Spinal cord (tissue), 10 donors: ENCODE data around the gene LCE1B. TPM values are rescaled to one million over a fixed set of nuclear protein-coding genes. Genes with fewer than 3 reads are reported as not detected.

Source experiments
- DNase-seq, 6 donors: peaks; one replicate each; pipeline versions ENCODE4 v3.0.0 to v3.0.0-alpha.2; 2013 to 2015; ENCODE audit warnings: low spot score in 6 of 6, low read depth in 4 of 6
- H3K27ac ChIP-seq: one replicate; pipeline ENCODE4 v1.5.1; 2013; ENCODE audit warnings: low read depth, low read length, control low read depth
- H3K27me3 ChIP-seq: one replicate; pipeline ENCODE4 v1.6.1; 2013; ENCODE audit warnings: low read length; ENCODE audit not compliant: control insufficient read depth, insufficient read depth
- H3K36me3 ChIP-seq: one replicate; pipeline ENCODE4 v1.6.1; 2013; ENCODE audit warnings: low read length; ENCODE audit not compliant: control insufficient read depth, insufficient read depth
- H3K4me1 ChIP-seq: one replicate; pipeline ENCODE4 v1.6.1; 2013; ENCODE audit warnings: low read length; ENCODE audit not compliant: control insufficient read depth, insufficient read depth
- H3K4me3 ChIP-seq: one replicate; pipeline ENCODE4 v1.5.1; 2013; ENCODE audit warnings: low read depth, low read length, control low read depth
- H3K9me3 ChIP-seq: one replicate; pipeline ENCODE4 v1.6.1; 2013; ENCODE audit warnings: low read length; ENCODE audit not compliant: control insufficient read depth, insufficient read depth
- WGBS: methylation state at CpG from one replicate; pipeline ENCODE4 v1.1.5; 2013; ENCODE audit warnings: missing lambda C conversion rate; ENCODE audit not compliant: insufficient coverage; 5-methylcytosine and 5-hydroxymethylcytosine counted together
- polyA plus RNA-seq, 2 donors: library from polyadenylated mRNA; unstranded; fragments of 120-200 nt; gene quantifications; one replicate each; pipeline ENCODE4 v1.2.1, GENCODE V29; 2013; ENCODE audit not compliant: insufficient read length in 2 of 2
- total RNA-seq, 2 donors: library from RNA; depleted of rRNA in 1 of 2; stranded (reverse); fragments of 120-200 nt in 1 of 2; fragments of >200 nt in 1 of 2; gene quantifications; one replicate each; pipeline versions ENCODE4 v1.2.3 to v1.2.4, GENCODE V29; 2013 to 2014
- donor health status: healthy.

LCE1B gene
- total and polyA plus RNA-seq, 4 donors, result not detected

GRCh38 chr1:152855661-152856060 lies 43.9 kb downstream of the LCE1B start:
- H3K4me3 ChIP-seq, result no peak overlapping the region
- no peaks in the 10 kb centered on the region for H3K27me3 ChIP-seq
- H3K9me3 ChIP-seq, result no peaks in the 10 kb centered on the region
- 60% methylated on average over 2 of the region's 2 CpGs for WGBS
- H3K4me1 ChIP-seq, result no peaks in the 10 kb centered on the region
- no peaks in the 10 kb centered on the region for H3K36me3 ChIP-seq
- DNase-seq, result no peak
- no peak overlapping the region for H3K27ac ChIP-seq

DNA sequence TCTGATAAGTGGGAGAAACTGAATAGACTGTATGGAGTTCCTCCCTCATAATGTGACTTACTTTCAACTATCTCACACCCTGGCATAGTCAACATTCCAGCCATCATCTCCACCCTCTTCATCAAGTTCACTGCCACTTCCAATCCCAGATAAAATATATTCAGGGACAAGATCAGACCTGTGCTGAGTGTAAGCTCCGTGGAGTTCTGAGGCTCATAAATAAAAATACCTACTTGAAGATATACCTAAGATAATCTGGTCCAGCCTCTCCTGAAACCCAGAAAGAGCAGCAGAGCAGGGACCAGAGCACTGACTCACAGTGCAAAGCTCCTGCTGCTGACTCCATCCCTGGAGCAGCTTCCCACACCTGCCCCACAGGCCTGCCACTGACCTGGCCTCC lies 46.3 kb downstream of the LCE1B start:
- WGBS, result no CpG with 5 or more reads among the region's 1 CpG
- no peak overlapping the region for H3K4me3 ChIP-seq
- no peaks in the 10 kb centered on the region for H3K4me1 ChIP-seq

GRCh38 chr1:152859696-152860095 lies 47.9 kb downstream of the LCE1B start, which contains the start of gene LCE7A:
TSS of gene LCE7A (plus strand) at chr1:152859996. CDS start at chr1:152860698, 702 bp downstream.
- Histone ChIP-seq H3K27ac (no peak within 1 kb of the TSS), H3K27me3 (no peaks in the 10 kb centered on the region), H3K9me3 (no peaks in the 10 kb centered on the region), H3K36me3 (no peaks in the 10 kb centered on the region), H3K4me3 (no peak within 1 kb of the TSS), H3K4me1 (no peaks in the 10 kb centered on the region)
- DNase-seq, result no peak
- 93% methylated on average over 3 of the region's 3 CpGs for WGBS

More for the DNA sequence above, 46.3 kb downstream of the LCE1B start:
- Histone ChIP-seq H3K27ac (no peak overlapping the region), H3K9me3 (no peaks in the 10 kb centered on the region), H3K36me3 (no peaks in the 10 kb centered on the region), H3K27me3 (no peaks in the 10 kb centered on the region)
- DNase-seq, result no peak

DNA sequence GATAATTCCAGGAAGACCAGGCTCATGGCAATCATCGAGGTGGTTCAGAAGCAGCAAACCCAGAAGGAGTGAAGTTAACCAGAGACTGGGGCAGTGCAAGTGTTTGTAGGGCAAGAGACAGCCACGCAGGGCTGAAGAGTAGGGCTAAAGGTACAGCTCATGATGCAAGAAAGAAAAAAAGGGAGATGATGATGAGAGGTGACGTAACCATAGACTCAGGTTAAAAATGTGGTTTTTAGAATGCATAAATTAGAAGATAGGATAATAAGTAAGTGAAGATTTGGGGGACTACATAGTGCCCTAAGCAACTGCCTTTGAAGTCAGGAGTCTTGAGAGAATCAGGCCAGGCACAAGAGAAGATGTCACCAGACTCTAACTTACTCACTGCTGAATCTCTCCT lies 48.4 kb downstream of the LCE1B start:
- H3K4me3 ChIP-seq, result no peak overlapping the region
- no peaks in the 10 kb centered on the region for H3K4me1 ChIP-seq
- no peaks in the 10 kb centered on the region for H3K9me3 ChIP-seq
- H3K27me3 ChIP-seq, result no peaks in the 10 kb centered on the region
- no peaks in the 10 kb centered on the region for H3K36me3 ChIP-seq
- no peak for DNase-seq
- no peak overlapping the region for H3K27ac ChIP-seq
- WGBS, result 80% methylated on average over 3 of the region's 3 CpGs

DNA sequence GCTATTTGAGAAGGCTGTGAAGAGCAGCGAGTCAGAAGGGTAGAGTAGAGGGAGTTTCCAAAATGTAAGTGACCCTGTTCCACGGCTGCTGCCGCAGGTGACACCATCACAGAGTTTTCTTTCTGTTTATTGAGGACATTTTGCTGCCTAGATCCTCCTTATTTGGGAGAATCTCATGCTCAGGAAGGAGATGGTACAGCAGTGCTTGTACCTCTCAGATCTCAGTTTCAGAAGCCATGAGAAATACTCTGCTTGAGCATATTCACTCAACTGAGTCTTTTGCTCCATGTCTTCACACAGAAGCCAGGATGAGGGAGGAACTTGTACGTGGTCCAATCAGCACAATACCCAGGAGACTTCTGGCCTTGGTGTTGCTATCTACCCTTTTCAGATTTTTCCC lies 49.6 kb downstream of the LCE1B start:
- no peak for DNase-seq
- WGBS, result 76% methylated on average over 3 of the region's 4 CpGs
- no peaks in the 10 kb centered on the region for H3K4me1 ChIP-seq
- H3K36me3 ChIP-seq, result no peaks in the 10 kb centered on the region
- no peak overlapping the region for H3K4me3 ChIP-seq
- no peak overlapping the region for H3K27ac ChIP-seq
- H3K9me3 ChIP-seq, result no peaks in the 10 kb centered on the region
- no peaks in the 10 kb centered on the region for H3K27me3 ChIP-seq

Other genes starting within 250 kb of the LCE1B start
- gene LCE3E, start 245.2 kb upstream of the LCE1B start, total RNA-seq, result not detected
- not detected for gene LCE3E, start 245.2 kb upstream of the LCE1B start, polyA plus RNA-seq
- not detected for gene LCE3D, start 231.5 kb upstream of the LCE1B start, total RNA-seq
- gene LCE3D, start 231.5 kb upstream of the LCE1B start, polyA plus RNA-seq, result not detected
- not detected for gene LCE3C, start 211.7 kb upstream of the LCE1B start, total RNA-seq
- not detected for gene LCE3C, start 211.7 kb upstream of the LCE1B start, polyA plus RNA-seq
- not detected for gene LCE3B, start 198.2 kb upstream of the LCE1B start, total RNA-seq
- gene LCE3B, start 198.2 kb upstream of the LCE1B start, polyA plus RNA-seq, result not detected
- gene LCE3A, start 188.9 kb upstream of the LCE1B start, total RNA-seq, result not detected
- not detected for gene LCE3A, start 188.9 kb upstream of the LCE1B start, polyA plus RNA-seq
- not detected for gene LCE2D, start 148.6 kb upstream of the LCE1B start, total RNA-seq
- not detected for gene LCE2D, start 148.6 kb upstream of the LCE1B start, polyA plus RNA-seq
- gene LCE2C, start 136.7 kb upstream of the LCE1B start, total RNA-seq, result not detected
- not detected for gene LCE2C, start 136.7 kb upstream of the LCE1B start, polyA plus RNA-seq
- not detected for gene LCE2B, start 125.8 kb upstream of the LCE1B start, total RNA-seq
- gene LCE2B, start 125.8 kb upstream of the LCE1B start, polyA plus RNA-seq, result not detected
- not detected for gene LCE2A, start 113.6 kb upstream of the LCE1B start, total RNA-seq
- gene LCE2A, start 113.6 kb upstream of the LCE1B start, polyA plus RNA-seq, result not detected
- gene LCE4A, start 103.8 kb upstream of the LCE1B start, total RNA-seq, result not detected
- not detected for gene LCE4A, start 103.8 kb upstream of the LCE1B start, polyA plus RNA-seq
- gene KPRP, start 53.9 kb upstream of the LCE1B start, total RNA-seq, result not detected
- gene KPRP, start 53.9 kb upstream of the LCE1B start, polyA plus RNA-seq, result not detected
- not detected for gene LCE1F, start 36.8 kb upstream of the LCE1B start, total RNA-seq
- gene LCE1F, start 36.8 kb upstream of the LCE1B start, polyA plus RNA-seq, result not detected
- not detected for gene LCE1E, start 25.7 kb upstream of the LCE1B start, total RNA-seq
- gene LCE1E, start 25.7 kb upstream of the LCE1B start, polyA plus RNA-seq, result not detected
- not detected for gene LCE1D, start 15.2 kb upstream of the LCE1B start, total RNA-seq
- under 1 TPM in 1 of 2 donors, not detected in 1; 0.39 TPM for gene LCE1D, start 15.2 kb upstream of the LCE1B start, polyA plus RNA-seq
- gene LCE1C, start 5.3 kb upstream of the LCE1B start, total RNA-seq, result not detected
- not detected for gene LCE1C, start 5.3 kb upstream of the LCE1B start, polyA plus RNA-seq
- not detected for gene LCE1A, start 15.5 kb downstream of the LCE1B start, total RNA-seq
- gene LCE1A, start 15.5 kb downstream of the LCE1B start, polyA plus RNA-seq, result not detected
- not detected for gene LCE6A, start 30.9 kb downstream of the LCE1B start, total RNA-seq
- gene LCE6A, start 30.9 kb downstream of the LCE1B start, polyA plus RNA-seq, result not detected
- not detected for gene LCE7A, start 48.0 kb downstream of the LCE1B start, total RNA-seq
- gene LCE7A, start 48.0 kb downstream of the LCE1B start, polyA plus RNA-seq, result not detected
- not detected for gene SMCP, start 66.4 kb downstream of the LCE1B start, total RNA-seq
- not detected for gene SMCP, start 66.4 kb downstream of the LCE1B start, polyA plus RNA-seq
- not detected for gene IVL, start 96.6 kb downstream of the LCE1B start, total RNA-seq
- not detected for gene IVL, start 96.6 kb downstream of the LCE1B start, polyA plus RNA-seq
- gene SPRR5, start 135.2 kb downstream of the LCE1B start, total RNA-seq, result not detected
- gene SPRR5, start 135.2 kb downstream of the LCE1B start, polyA plus RNA-seq, result not detected
- not detected for gene SPRR4, start 158.7 kb downstream of the LCE1B start, total RNA-seq
- gene SPRR4, start 158.7 kb downstream of the LCE1B start, polyA plus RNA-seq, result not detected
- gene SPRR1A, start 172.1 kb downstream of the LCE1B start, total RNA-seq, result not detected
- not detected for gene SPRR1A, start 172.1 kb downstream of the LCE1B start, polyA plus RNA-seq
- gene SPRR3, start 189.8 kb downstream of the LCE1B start, total RNA-seq, result under 1 TPM in 1 of 2 donors, not detected in 1; 0.39 TPM
- gene SPRR3, start 189.8 kb downstream of the LCE1B start, polyA plus RNA-seq, result under 1 TPM; 0.24 to 0.49 TPM
- not detected for gene SPRR1B, start 219.2 kb downstream of the LCE1B start, total RNA-seq
- gene SPRR1B, start 219.2 kb downstream of the LCE1B start, polyA plus RNA-seq, result not detected
- gene SPRR2D, start 229.1 kb downstream of the LCE1B start, total RNA-seq, result not detected
- not detected for gene SPRR2D, start 229.1 kb downstream of the LCE1B start, polyA plus RNA-seq
- gene SPRR2A, start 245.5 kb downstream of the LCE1B start, total RNA-seq, result not detected
- not detected for gene SPRR2A, start 245.5 kb downstream of the LCE1B start, polyA plus RNA-seq